T1000 (cell line): ENCODE results near the gene SPATA31C2.
"Not testable (repeated sequence)": the region's sequence is repeated elsewhere in the genome, so short reads cannot be mapped to it uniquely, and the experiment has no call there.

Source experiments
- DNase-seq: peaks from one replicate; lab custom pipeline; 2025; ENCODE audit warnings: mixed read lengths; lab: John Stamatoyannopoulos, UW

SPATA31C2 gene

GRCh38 chr9:88138375-88138774 lies at the start of gene SPATA31C2:
Gene SPATA31C2 (minus strand): TSS chr9:88138475. CDS start chr9:88138446, 29 bp downstream.
- not testable (repeated sequence) for DNase-seq

- no peak for DNase-seq
These were observed 49.4 kb upstream of the SPATA31C2 start for GRCh38 chr9:88187631-88188030.

- DNase-seq: no peak
These were observed 48.3 kb upstream of the SPATA31C2 start for GRCh38 chr9:88186495-88187110.

- no peak for DNase-seq
These were observed 46.7 kb upstream of the SPATA31C2 start for GRCh38 chr9:88184976-88185375.

GRCh38 chr9:88183798-88184495 lies 45.7 kb upstream of the SPATA31C2 start:
- DNase-seq: no peak

GRCh38 chr9:88182501-88182900 lies 44.2 kb upstream of the SPATA31C2 start:
- no peak for DNase-seq

- DNase-seq: no peak
These were observed 41.9 kb upstream of the SPATA31C2 start for GRCh38 chr9:88180081-88180765.

- DNase-seq: no peak
These were observed 40.8 kb upstream of the SPATA31C2 start for GRCh38 chr9:88179062-88179521.

- DNase-seq: no peak
These were observed 40.4 kb upstream of the SPATA31C2 start for GRCh38 chr9:88178641-88179040.

GRCh38 chr9:88177371-88177770 lies 39.1 kb upstream of the SPATA31C2 start:
- no peak for DNase-seq

GRCh38 chr9:88174324-88174723 lies 36.0 kb upstream of the SPATA31C2 start:
- no peak for DNase-seq

GRCh38 chr9:88173378-88173999 lies 35.2 kb upstream of the SPATA31C2 start:
- DNase-seq: no peak

- no peak for DNase-seq
These were observed 31.4 kb upstream of the SPATA31C2 start for GRCh38 chr9:88169700-88170099.

GRCh38 chr9:88168564-88168963 lies 30.3 kb upstream of the SPATA31C2 start:
- no peak for DNase-seq

- no peak for DNase-seq
These were observed 28.4 kb upstream of the SPATA31C2 start for GRCh38 chr9:88166660-88167059.

- DNase-seq: no peak
These were observed 26.6 kb upstream of the SPATA31C2 start for GRCh38 chr9:88164850-88165249.

GRCh38 chr9:88161144-88161543 lies 22.9 kb upstream of the SPATA31C2 start:
- DNase-seq: no peak

- DNase-seq: no peak
These were observed 5.8 kb upstream of the SPATA31C2 start for GRCh38 chr9:88143957-88144625.

GRCh38 chr9:88143179-88143578 lies 4.9 kb upstream of the SPATA31C2 start:
- no peak for DNase-seq

GRCh38 chr9:88133552-88133951 lies 4.7 kb downstream of the SPATA31C2 start:
- DNase-seq: not testable (repeated sequence)

- not testable (repeated sequence) for DNase-seq
These were observed 8.7 kb downstream of the SPATA31C2 start for GRCh38 chr9:88129556-88129955.
